HG02642 (cell line): ENCODE data around the gene WRNIP1.

Experiments used
- ATAC-seq: cut with Tn5 transposase; IDR thresholded peaks from one replicate; pipeline ENCODE4 v1.9.1; 2021; ENCODE audit warnings: mild to moderate bottlenecking; ENCODE audit not compliant: unreplicated experiment, poor library complexity

Gene WRNIP1

GRCh38 chr6:2765166-2765895, at the start of gene WRNIP1:
WRNIP1 (plus strand) TSS chr6:2765393; CDS start chr6:2765623, 230 bp downstream.
- peak; percentile 91 for ATAC-seq

- ATAC-seq = no peak
These were observed 49.5 kb upstream of the WRNIP1 start for GRCh38 chr6:2715737-2716136.

GRCh38 chr6:2716936-2717700, 48.1 kb upstream of the WRNIP1 start:
- ATAC-seq = no peak

- ATAC-seq = no peak
These were observed 46.7 kb upstream of the WRNIP1 start for GRCh38 chr6:2718334-2719092.

GRCh38 chr6:2719093-2719455, 46.1 kb upstream of the WRNIP1 start:
- no peak for ATAC-seq

- ATAC-seq = no peak
These were observed 44.0 kb upstream of the WRNIP1 start for GRCh38 chr6:2721219-2721618.

- ATAC-seq = no peak
These were observed 39.7 kb upstream of the WRNIP1 start for GRCh38 chr6:2725364-2725988.

GRCh38 chr6:2725999-2726567, 39.1 kb upstream of the WRNIP1 start:
- no peak for ATAC-seq

GRCh38 chr6:2729921-2730320, 35.3 kb upstream of the WRNIP1 start:
- ATAC-seq = no peak

GRCh38 chr6:2730353-2731107, 34.7 kb upstream of the WRNIP1 start:
- ATAC-seq = no peak

- ATAC-seq = no peak
These were observed 33.8 kb upstream of the WRNIP1 start for GRCh38 chr6:2731281-2731909.

GRCh38 chr6:2732503-2733089, 32.6 kb upstream of the WRNIP1 start:
- ATAC-seq = no peak

- ATAC-seq = peak; percentile 64
These were observed 31.9 kb upstream of the WRNIP1 start for GRCh38 chr6:2733324-2733723.

GRCh38 chr6:2733736-2734480, 31.3 kb upstream of the WRNIP1 start:
- ATAC-seq = no peak

- no peak for ATAC-seq
These were observed 30.6 kb upstream of the WRNIP1 start for GRCh38 chr6:2734488-2735166.

GRCh38 chr6:2737885-2738284, 27.3 kb upstream of the WRNIP1 start:
- no peak for ATAC-seq

GRCh38 chr6:2738373-2738979, 26.7 kb upstream of the WRNIP1 start:
- no peak for ATAC-seq
